Parathyroid adenoma (tissue), 2 donors: ENCODE measurements around the gene AP3D1.
"Not testable (repeated sequence)": the region's sequence is repeated elsewhere in the genome, so short reads cannot be mapped to it uniquely, and the experiment has no call there.

Experiments
- H2AFZ ChIP-seq: fragments of 300-600 bp; sonication (generic); one replicate; pipeline ENCODE4 v1.7.0; 2017; ENCODE audit warnings: antibody characterized with exemption, mild to moderate bottlenecking
- H3K27ac ChIP-seq: fragments of 300-600 bp; sonication (generic); one replicate; pipeline ENCODE4 v1.7.0; 2017
- H3K27me3 ChIP-seq: fragments of 300-600 bp; sonication (generic); one replicate; pipeline ENCODE4 v1.7.0; 2017; ENCODE audit warnings: low read length; ENCODE audit not compliant: control insufficient read depth, insufficient read depth
- H3K36me3 ChIP-seq: fragments of 300-600 bp; sonication (generic); one replicate; pipeline ENCODE4 v1.7.0; 2017; ENCODE audit warnings: low read length; ENCODE audit not compliant: control insufficient read depth, insufficient read depth
- H3K4me1 ChIP-seq: fragments of 300-600 bp; sonication (generic); one replicate; pipeline ENCODE4 v1.7.0; 2017; ENCODE audit warnings: control low read depth
- H3K4me2 ChIP-seq: fragments of 300-600 bp; sonication (generic); one replicate; pipeline ENCODE4 v1.7.0; 2017; ENCODE audit warnings: low read length
- H3K4me3 ChIP-seq: fragments of 300-600 bp; sonication (generic); one replicate; pipeline ENCODE4 v1.7.0; 2017; ENCODE audit warnings: low read depth, low read length
- H3K79me2 ChIP-seq: fragments of 300-600 bp; sonication (generic); one replicate; pipeline ENCODE4 v1.7.0; 2017; ENCODE audit warnings: control low read depth
- H3K9ac ChIP-seq: fragments of 300-600 bp; sonication (generic); one replicate; pipeline ENCODE4 v1.7.0; 2017; ENCODE audit warnings: mild to moderate bottlenecking
- H3K9me3 ChIP-seq: fragments of 300-600 bp; sonication (generic); one replicate; pipeline ENCODE4 v1.7.0; 2017; ENCODE audit warnings: low read length; ENCODE audit not compliant: control insufficient read depth
- CTCF ChIP-seq: fragments of 300-600 bp; sonication (generic); IDR thresholded peaks from one replicate; pipeline ENCODE4 v1.7.0; 2017; ENCODE audit warnings: antibody characterized with exemption, mild to moderate bottlenecking
- donor health status: primary hyperparathyroidism.

The AP3D1 gene

DNA sequence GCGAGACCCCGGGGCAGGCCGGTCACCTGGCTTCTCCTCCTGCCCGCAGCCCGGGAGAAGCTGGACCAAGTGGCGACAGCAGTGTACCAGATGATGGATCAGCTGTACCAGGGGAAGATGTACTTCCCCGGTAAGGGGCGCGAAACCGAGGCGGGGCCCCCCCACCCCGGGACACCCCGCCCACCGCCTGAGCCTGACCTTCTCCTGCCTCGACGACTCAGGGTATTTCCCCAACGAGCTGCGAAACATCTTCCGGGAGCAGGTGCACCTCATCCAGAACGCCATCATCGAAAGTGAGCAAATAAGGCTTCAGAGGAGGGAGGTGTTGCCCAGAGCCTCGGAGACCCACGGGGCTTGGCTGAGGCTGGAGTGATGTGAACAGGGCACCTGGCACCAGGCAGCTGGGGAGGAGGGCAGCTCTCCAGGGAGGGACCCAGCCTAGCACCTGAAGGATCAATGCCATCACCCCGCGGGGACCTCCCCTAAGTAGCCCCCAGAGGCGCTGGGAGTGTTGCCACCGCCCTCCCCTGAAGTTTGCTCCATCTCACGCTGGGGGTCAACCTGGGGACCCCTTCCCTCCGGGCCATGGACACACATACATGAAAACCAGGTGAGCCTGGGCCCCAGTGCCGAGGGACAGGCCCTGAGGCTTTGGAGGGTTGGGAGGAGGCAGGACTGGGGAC lies 54.0 kb downstream of the AP3D1 start:
- H3K79me2 ChIP-seq = peaks cover 12% of the 10 kb centered on the region
- peak overlapping the region; percentile 73 for H2AFZ ChIP-seq
- H3K4me2 ChIP-seq = peak overlapping the region; percentile 81
- H3K4me1 ChIP-seq = no peaks in the 10 kb centered on the region
- no peak overlapping the region for H3K9ac ChIP-seq
- H3K27me3 ChIP-seq = no peaks in the 10 kb centered on the region
- H3K27ac ChIP-seq = no peak overlapping the region
- H3K36me3 ChIP-seq = no peaks in the 10 kb centered on the region
- no peak for TF ChIP-seq CTCF
- peak overlapping the region; percentile 48 for H3K4me3 ChIP-seq
- H3K9me3 ChIP-seq = no peaks in the 10 kb centered on the region

DNA sequence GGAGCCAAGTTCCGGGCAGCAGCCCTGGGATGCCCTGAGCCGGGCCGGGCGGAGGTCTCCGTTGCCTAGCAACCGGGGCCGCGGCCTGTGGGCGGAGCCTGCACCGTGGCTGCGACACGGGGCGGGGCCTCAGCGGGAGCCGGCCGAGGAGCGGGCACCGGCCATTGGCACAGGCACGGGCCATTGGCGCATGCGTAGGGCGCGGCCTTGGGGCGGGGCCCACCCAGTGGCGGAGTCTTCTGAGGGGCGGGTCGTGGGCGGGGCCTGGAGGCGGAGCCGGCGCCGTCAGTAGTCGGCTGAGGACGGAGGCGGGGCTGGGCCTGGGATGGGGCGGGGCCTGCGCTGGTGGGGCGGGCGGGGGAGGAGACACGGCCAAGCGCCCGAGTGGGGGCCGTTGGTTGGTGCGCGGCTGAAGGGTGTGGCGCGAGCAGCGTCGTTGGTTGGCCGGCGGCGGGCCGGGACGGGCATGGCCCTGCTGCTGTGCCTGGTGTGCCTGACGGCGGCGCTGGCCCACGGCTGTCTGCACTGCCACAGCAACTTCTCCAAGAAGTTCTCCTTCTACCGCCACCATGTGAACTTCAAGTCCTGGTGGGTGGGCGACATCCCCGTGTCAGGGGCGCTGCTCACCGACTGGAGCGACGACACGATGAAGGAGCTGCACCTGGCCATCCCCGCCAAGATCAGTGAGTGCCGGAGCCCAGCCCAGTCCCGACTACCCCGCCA lies 54.7 kb downstream of the AP3D1 start, which contains the start of gene IZUMO4:
Gene IZUMO4 (plus strand): TSS at position 436 of the 723 bp plus-strand sequence. CDS start 31 bp downstream, at position 467.
- Histone ChIP-seq H3K36me3 (no peaks in the 10 kb centered on the region), H3K27me3 (no peaks in the 10 kb centered on the region), H3K27ac (peak within 1 kb of the TSS; percentile 85), H3K9me3 (no peaks in the 10 kb centered on the region), H3K9ac (peak within 1 kb of the TSS; percentile 17), H3K79me2 (peaks cover 10% of the 10 kb centered on the region), H3K4me2 (peak within 1 kb of the TSS; percentile 81), H2AFZ (peak within 1 kb of the TSS; percentile 87), H3K4me3 (peak within 1 kb of the TSS; percentile 91), H3K4me1 (no peaks in the 10 kb centered on the region)
- TF ChIP-seq CTCF = peak; percentile 52

GRCh38 chr19:2096034-2096479 lies 55.3 kb downstream of the AP3D1 start, which contains the start of gene MOB3A:
Gene MOB3A, minus strand, starts transcription at chr19:2096326. Its CDS starts 17,766 bp downstream, at chr19:2078560.
- H3K4me1 ChIP-seq = no peaks in the 10 kb centered on the region

GRCh38 chr19:2091926-2092525 lies 59.3 kb downstream of the AP3D1 start:
- not testable (repeated sequence) for H3K4me1 ChIP-seq, H3K36me3 ChIP-seq, H3K4me2 ChIP-seq, H3K9me3 ChIP-seq, H3K27ac ChIP-seq, H3K27me3 ChIP-seq, H3K9ac ChIP-seq, H3K4me3 ChIP-seq, H2AFZ ChIP-seq, H3K79me2 ChIP-seq

More at GRCh38 chr19:2096034-2096479, 55.3 kb downstream of the AP3D1 start, which contains the start of gene MOB3A:
- Histone ChIP-seq H3K27me3 (no peaks in the 10 kb centered on the region), H3K27ac (peak within 1 kb of the TSS; percentile 85), H3K9me3 (no peaks in the 10 kb centered on the region), H2AFZ (peak within 1 kb of the TSS; percentile 87), H3K9ac (peak within 1 kb of the TSS; percentile 17), H3K36me3 (no peaks in the 10 kb centered on the region), H3K79me2 (peaks cover 7% of the 10 kb centered on the region), H3K4me3 (peak within 1 kb of the TSS; percentile 91), H3K4me2 (peak within 1 kb of the TSS; percentile 81)
- peak; percentile 48 for TF ChIP-seq CTCF

GRCh38 chr19:2089727-2090053 lies 61.7 kb downstream of the AP3D1 start:
- Histone ChIP-seq H3K4me2 (no peak overlapping the region), H3K27ac (no peak overlapping the region), H3K27me3 (no peaks in the 10 kb centered on the region), H3K4me1 (no peaks in the 10 kb centered on the region), H3K79me2 (peaks cover 5% of the 10 kb centered on the region), H3K9me3 (no peaks in the 10 kb centered on the region), H3K4me3 (no peak overlapping the region), H3K9ac (no peak overlapping the region), H2AFZ (no peak overlapping the region), H3K36me3 (no peaks in the 10 kb centered on the region)
- no peak for TF ChIP-seq CTCF
